Measurements from ENCODE around the gene AKT1. TPM values are rescaled to one million over a fixed set of nuclear protein-coding genes. Genes with fewer than 3 reads are reported as not detected.
"Not testable (repeated sequence)": the region's sequence is repeated elsewhere in the genome, so short reads cannot be mapped to it uniquely, and the experiment has no call there.

AKT1 gene
- total RNA-seq, 1 experiment from 2014 or later: 123 TPM

DNA sequence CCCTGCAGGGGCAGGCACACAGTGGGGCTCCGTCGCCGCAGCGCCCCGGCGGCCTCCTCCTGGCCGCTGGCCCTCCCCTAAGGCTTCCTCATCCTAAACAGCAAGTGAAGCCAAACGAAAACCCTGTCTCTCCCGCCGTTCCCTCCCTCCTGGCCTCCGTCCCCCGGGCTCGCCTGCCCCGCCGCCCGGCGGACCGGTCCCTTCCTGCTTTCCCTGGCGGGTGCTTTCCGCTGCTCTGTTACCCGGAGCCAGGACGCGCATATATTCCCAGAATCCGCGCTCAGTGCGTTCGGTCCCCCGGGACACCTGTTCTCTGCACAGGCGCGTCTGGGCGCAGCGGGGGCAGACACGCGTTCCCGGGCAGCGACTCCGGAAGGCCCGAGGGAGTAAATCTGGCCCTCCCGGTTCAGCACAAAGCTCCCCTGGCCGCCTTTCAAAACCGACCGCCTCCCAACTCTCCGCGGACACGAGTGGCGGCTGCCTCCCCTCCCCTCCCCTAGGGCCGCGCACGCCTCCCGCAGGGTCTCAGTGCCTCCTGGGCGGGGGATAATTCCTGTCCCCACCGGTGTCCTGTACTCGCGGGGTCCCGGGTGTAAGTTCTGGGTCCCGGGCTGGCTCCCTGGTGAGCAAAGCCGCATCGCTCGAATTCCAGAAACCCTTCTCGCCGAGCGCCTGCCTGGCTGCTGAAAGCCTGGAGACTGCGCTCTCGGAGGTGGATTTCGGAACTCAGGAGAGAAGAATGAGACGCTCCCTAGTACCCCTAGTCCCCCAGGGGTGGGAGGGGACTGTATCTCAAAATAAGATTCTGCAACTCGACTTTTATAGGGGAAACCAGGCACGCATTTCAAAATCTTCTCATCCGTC lies 48.1 kb upstream of the AKT1 start:
- Histone ChIP-seq H3K27me3 (replicated peaks; ENCODE audit: insufficient read depth, low read depth, low read length, poor library complexity) (peaks cover 46% of the 10 kb centered on the region), H3K4me1 (ENCODE audit: insufficient read depth, low read length, poor library complexity, severe bottlenecking) (no peaks in the 10 kb centered on the region), H3K9me3 (ENCODE audit: low read depth, low read length, poor library complexity, severe bottlenecking) (no peaks in the 10 kb centered on the region), H3K27ac (ENCODE audit: low read depth, low read length, poor library complexity, severe bottlenecking) (no peak overlapping the region), H3K4me3 (ENCODE audit: low read depth, low read length, poor library complexity, severe bottlenecking) (peak overlapping the region; percentile 43), H3K36me3 (ENCODE audit: insufficient read depth, low read length, poor library complexity, severe bottlenecking) (no peaks in the 10 kb centered on the region)
- intact Hi-C loops (cut with micrococcal nuclease; ENCODE audit: unreplicated experiment): no loop called here
- DNase-seq (ENCODE audit: low spot score): peak; percentile 37
- ChIA-PET POLR2A (ENCODE audit: low non-redundant PET) (no interaction called here), CTCF (interaction anchor here (0.6 kb wide), 1 partner anchor 33 kb away, joined by 4 read pairs; no protein-coding TSS in a partner anchor)
- BruUV-seq (replicated peaks): no TSS peak
- TF ChIP-seq EZH2 (IDR thresholded peaks at IDR 0.05; ENCODE audit: borderline replicate concordance, low read depth, low read length, poor library complexity, severe bottlenecking) (peak; percentile 62), CTCF (conservative IDR thresholded peaks at IDR 0.05; ENCODE audit: low read depth, low read length) (no peak)

DNA sequence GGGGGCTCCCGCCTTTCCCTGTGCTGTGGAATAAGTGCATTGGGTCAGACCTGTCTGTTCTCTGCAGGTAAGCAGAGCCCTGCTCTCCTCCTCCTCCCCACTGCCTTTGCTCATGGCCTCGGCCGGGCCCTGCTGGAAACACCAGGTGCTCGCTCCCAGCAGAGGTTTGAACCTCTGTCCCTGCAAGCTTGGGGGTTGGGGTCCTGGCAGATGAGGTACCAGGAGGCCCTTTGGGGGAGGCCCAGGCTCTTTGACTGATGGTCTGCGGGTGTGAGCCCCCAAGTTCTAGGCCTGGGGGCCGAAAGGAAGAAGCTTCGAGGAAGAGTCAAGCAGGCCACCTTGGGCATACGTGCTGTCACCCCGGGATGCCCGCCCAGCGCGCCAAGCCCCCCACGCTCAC lies 47.5 kb upstream of the AKT1 start:
- DNase-seq (ENCODE audit: low spot score): no peak
- BruUV-seq (replicated peaks): no TSS peak
- H3K4me3 ChIP-seq (ENCODE audit: low read depth, low read length, poor library complexity, severe bottlenecking): peak overlapping the region; percentile 43
- TF ChIP-seq CTCF (conservative IDR thresholded peaks at IDR 0.05; ENCODE audit: low read depth, low read length) (no peak), EZH2 (IDR thresholded peaks at IDR 0.05; ENCODE audit: borderline replicate concordance, low read depth, low read length, poor library complexity, severe bottlenecking) (no peak)
- H3K27ac ChIP-seq (ENCODE audit: low read depth, low read length, poor library complexity, severe bottlenecking): no peak overlapping the region
- H3K27me3 ChIP-seq (replicated peaks; ENCODE audit: insufficient read depth, low read depth, low read length, poor library complexity): peaks cover 46% of the 10 kb centered on the region
- ChIA-PET POLR2A (ENCODE audit: low non-redundant PET) (no interaction called here), CTCF (no interaction called here)
- no peaks in the 10 kb centered on the region for H3K4me1 ChIP-seq (ENCODE audit: insufficient read depth, low read length, poor library complexity, severe bottlenecking)
- H3K36me3 ChIP-seq (ENCODE audit: insufficient read depth, low read length, poor library complexity, severe bottlenecking): no peaks in the 10 kb centered on the region
- H3K9me3 ChIP-seq (ENCODE audit: low read depth, low read length, poor library complexity, severe bottlenecking): no peaks in the 10 kb centered on the region
- intact Hi-C loops (cut with micrococcal nuclease; ENCODE audit: unreplicated experiment): no loop called here

DNA sequence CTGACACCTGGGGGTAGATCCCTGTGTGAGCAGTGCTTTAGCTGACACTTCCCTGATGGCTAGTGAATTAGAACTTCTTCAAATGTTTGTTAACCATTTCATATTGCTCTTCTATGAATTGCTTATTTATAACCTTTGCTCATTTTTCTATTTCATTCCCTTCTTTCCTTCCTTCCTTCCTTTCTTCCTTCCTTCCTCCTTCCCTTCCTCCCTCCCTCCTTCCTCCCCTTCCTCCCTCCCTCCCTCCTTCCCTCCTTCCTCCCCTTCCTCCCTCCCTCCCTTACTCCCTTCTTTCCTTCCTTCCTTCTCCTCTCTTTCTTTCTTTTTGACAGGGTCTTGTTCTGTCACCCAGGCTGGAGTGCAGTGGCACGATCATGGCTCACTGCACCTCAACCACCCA lies 46.2 kb upstream of the AKT1 start:
- Histone ChIP-seq H3K4me1 (ENCODE audit: insufficient read depth, low read length, poor library complexity, severe bottlenecking) (no peaks in the 10 kb centered on the region), H3K27me3 (replicated peaks; ENCODE audit: insufficient read depth, low read depth, low read length, poor library complexity) (peaks cover 46% of the 10 kb centered on the region), H3K9me3 (ENCODE audit: low read depth, low read length, poor library complexity, severe bottlenecking) (no peaks in the 10 kb centered on the region), H3K36me3 (ENCODE audit: insufficient read depth, low read length, poor library complexity, severe bottlenecking) (no peaks in the 10 kb centered on the region), H3K4me3 (ENCODE audit: low read depth, low read length, poor library complexity, severe bottlenecking) (no peak overlapping the region), H3K27ac (ENCODE audit: low read depth, low read length, poor library complexity, severe bottlenecking) (no peak overlapping the region)
- intact Hi-C loops (cut with micrococcal nuclease; ENCODE audit: unreplicated experiment): no loop called here
- POLR2A ChIA-PET (ENCODE audit: low non-redundant PET): no interaction called here
- CTCF ChIA-PET: no interaction called here
- DNase-seq (ENCODE audit: low spot score): no peak
- BruUV-seq (replicated peaks): no TSS peak
- TF ChIP-seq EZH2 (IDR thresholded peaks at IDR 0.05; ENCODE audit: borderline replicate concordance, low read depth, low read length, poor library complexity, severe bottlenecking) (no peak), CTCF (conservative IDR thresholded peaks at IDR 0.05; ENCODE audit: low read depth, low read length) (no peak)

DNA sequence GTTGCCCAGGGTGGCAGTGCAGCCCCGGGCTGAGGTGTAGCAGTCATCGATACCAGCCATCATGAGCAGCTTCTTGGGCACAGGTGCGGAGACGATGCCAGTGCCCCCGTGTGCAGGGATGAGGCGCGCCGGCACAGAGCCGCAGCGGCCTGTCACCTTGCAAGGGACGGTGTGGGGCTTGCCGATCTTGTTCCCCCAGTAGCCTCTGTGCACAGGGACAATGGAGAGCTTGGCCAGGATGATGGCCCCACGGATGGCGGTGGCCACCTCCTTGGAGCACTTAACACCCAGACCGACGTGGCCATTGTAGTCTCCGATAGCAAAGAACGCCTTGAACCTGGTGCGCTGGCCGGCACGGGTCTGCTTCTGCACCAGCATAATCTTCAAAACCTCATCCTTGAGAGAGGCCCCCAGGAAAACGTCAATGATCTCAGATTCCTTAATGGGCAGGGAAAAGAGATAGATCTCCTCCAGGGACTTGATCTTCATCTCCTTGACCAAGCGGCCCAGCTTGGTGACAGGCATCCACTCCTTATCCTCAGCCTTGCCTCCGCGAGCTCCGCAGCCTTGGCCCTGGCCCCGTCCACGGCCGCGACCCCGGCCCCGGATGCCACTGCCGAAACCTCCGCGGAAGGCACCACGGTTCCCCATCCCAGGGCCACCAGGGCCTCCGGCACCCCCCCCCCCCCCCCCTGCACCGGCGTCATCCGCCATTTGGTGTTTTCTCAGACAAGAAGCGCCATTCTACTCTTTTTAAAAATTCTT lies 40.8 kb upstream of the AKT1 start:
- DNase-seq (ENCODE audit: low spot score); H3K36me3 ChIP-seq (ENCODE audit: insufficient read depth, low read length, poor library complexity, severe bottlenecking); BruUV-seq (replicated peaks); H3K27me3 ChIP-seq (replicated peaks; ENCODE audit: insufficient read depth, low read depth, low read length, poor library complexity); H3K4me1 ChIP-seq (ENCODE audit: insufficient read depth, low read length, poor library complexity, severe bottlenecking); intact Hi-C loops (cut with micrococcal nuclease; ENCODE audit: unreplicated experiment); H3K9me3 ChIP-seq (ENCODE audit: low read depth, low read length, poor library complexity, severe bottlenecking); H3K4me3 ChIP-seq (ENCODE audit: low read depth, low read length, poor library complexity, severe bottlenecking); POLR2A ChIA-PET (ENCODE audit: low non-redundant PET); H3K27ac ChIP-seq (ENCODE audit: low read depth, low read length, poor library complexity, severe bottlenecking); CTCF ChIA-PET: not testable (repeated sequence)
